NCI-H2029 (cell line): ENCODE results near the gene ABCB9.

Source experiments
- DNase-seq: peaks from one replicate; lab custom pipeline; 2025; lab: John Stamatoyannopoulos, UW

Gene ABCB9

GRCh38 chr12:122981587-122982476 lies 15.6 kb upstream of the ABCB9 start:
- DNase-seq, result no peak

- DNase-seq, result no peak
Observed at GRCh38 chr12:122981036-122981471, 14.8 kb upstream of the ABCB9 start.

GRCh38 chr12:122980183-122981035 lies 14.1 kb upstream of the ABCB9 start, which contains the start of gene ARL6IP4:
TSS of gene ARL6IP4 (plus strand) at chr12:122980681. CDS start at chr12:122981140, 459 bp downstream.
- peak; percentile 24 for DNase-seq

GRCh38 chr12:122979908-122980182 lies 13.6 kb upstream of the ABCB9 start:
- DNase-seq, result no peak

- DNase-seq, result no peak
Observed at GRCh38 chr12:122979001-122979907, 13.0 kb upstream of the ABCB9 start.

- no peak for DNase-seq
Observed at GRCh38 chr12:122978507-122978955, 12.3 kb upstream of the ABCB9 start.

GRCh38 chr12:122977655-122978392 lies 11.6 kb upstream of the ABCB9 start:
- no peak for DNase-seq

- no peak for DNase-seq
Observed at GRCh38 chr12:122977153-122977552, 10.9 kb upstream of the ABCB9 start.

- DNase-seq, result no peak
Observed at GRCh38 chr12:122976648-122976975, 10.3 kb upstream of the ABCB9 start.

- no peak for DNase-seq
Observed at GRCh38 chr12:122975790-122976647, 9.8 kb upstream of the ABCB9 start.

GRCh38 chr12:122974892-122975789 lies 8.9 kb upstream of the ABCB9 start, which contains the start of gene OGFOD2:
TSS of gene OGFOD2 (plus strand) at chr12:122975244. CDS start at chr12:122975252, 8 bp downstream.
- DNase-seq, result peak; percentile 91

GRCh38 chr12:122974274-122974891 lies 8.1 kb upstream of the ABCB9 start:
- DNase-seq, result peak; percentile 97

- DNase-seq, result peak; percentile 41
Observed at GRCh38 chr12:122969676-122970075, 3.4 kb upstream of the ABCB9 start.

GRCh38 chr12:122968104-122968503 lies 1.8 kb upstream of the ABCB9 start:
- no peak for DNase-seq

- DNase-seq, result no peak
Observed at GRCh38 chr12:122966743-122967550, 684 bp upstream of the ABCB9 start.

GRCh38 chr12:122965321-122965751 lies 927 bp downstream of the ABCB9 start:
- DNase-seq, result no peak

- no peak for DNase-seq
Observed at GRCh38 chr12:122964439-122965257, 1.6 kb downstream of the ABCB9 start.
